ENCODE measurements around the gene ARHGEF33.

The ARHGEF33 gene

GRCh38 chr2:38978296-38978903 lies 88.7 kb downstream of the ARHGEF33 start:
- ChIA-PET CTCF (no interaction called here), POLR2A (no interaction called here)
- DNase-seq (ENCODE audit: extremely low spot score), result no peak
- TF ChIP-seq HDGF (IDR thresholded peaks at IDR 0.05; ENCODE audit: borderline replicate concordance), result no peak
- no peak for TF ChIP-seq CTBP1 (IDR thresholded peaks at IDR 0.05; ENCODE audit: borderline replicate concordance)
- no peak for TF ChIP-seq TARDBP (IDR thresholded peaks at IDR 0.05)
- TF ChIP-seq ELF4 (IDR thresholded peaks at IDR 0.05), result no peak
- no peak for TF ChIP-seq FOXA1 (IDR thresholded peaks at IDR 0.05)
- no peak for TF ChIP-seq NFRKB (IDR thresholded peaks at IDR 0.05)
- no peak for TF ChIP-seq BHLHE40 (IDR thresholded peaks at IDR 0.05; ENCODE audit: borderline replicate concordance)
- no peak for TF ChIP-seq SP1 (IDR thresholded peaks at IDR 0.05)
- TF ChIP-seq FOXK2 (IDR thresholded peaks at IDR 0.05), result no peak
- no peak for TF ChIP-seq ZNF384 (IDR thresholded peaks at IDR 0.05)
- no peak for TF ChIP-seq LEF1 (IDR thresholded peaks at IDR 0.05; ENCODE audit: borderline replicate concordance)
- TF ChIP-seq SUZ12 (IDR thresholded peaks at IDR 0.05), result no peak
- TF ChIP-seq L3MBTL2 (conservative IDR thresholded peaks at IDR 0.05), result no peak
- TF ChIP-seq ARNT (IDR thresholded peaks at IDR 0.05), result no peak
- no peak for TF ChIP-seq FOXM1 (IDR thresholded peaks at IDR 0.05; ENCODE audit: borderline replicate concordance)
- TF ChIP-seq PKNOX1 (IDR thresholded peaks at IDR 0.05), result no peak

GRCh38 chr2:38978908-38979307 lies 89.2 kb downstream of the ARHGEF33 start:
- DNase-seq (ENCODE audit: extremely low spot score), result no peak
- CTCF ChIA-PET, result no interaction called here
- no peak for TF ChIP-seq LEF1 (IDR thresholded peaks at IDR 0.05; ENCODE audit: borderline replicate concordance)
- no peak for TF ChIP-seq HDGF (IDR thresholded peaks at IDR 0.05; ENCODE audit: borderline replicate concordance)
- no peak for TF ChIP-seq L3MBTL2 (conservative IDR thresholded peaks at IDR 0.05)
- no peak for TF ChIP-seq ARNT (IDR thresholded peaks at IDR 0.05)
- TF ChIP-seq ZNF384 (IDR thresholded peaks at IDR 0.05), result no peak
- TF ChIP-seq TARDBP (IDR thresholded peaks at IDR 0.05), result no peak
- no peak for TF ChIP-seq SUZ12 (IDR thresholded peaks at IDR 0.05)
- TF ChIP-seq FOXM1 (IDR thresholded peaks at IDR 0.05; ENCODE audit: borderline replicate concordance), result no peak
- no peak for TF ChIP-seq BHLHE40 (IDR thresholded peaks at IDR 0.05; ENCODE audit: borderline replicate concordance)
- TF ChIP-seq FOXK2 (IDR thresholded peaks at IDR 0.05), result no peak
- TF ChIP-seq PKNOX1 (IDR thresholded peaks at IDR 0.05), result no peak
- TF ChIP-seq CTBP1 (IDR thresholded peaks at IDR 0.05; ENCODE audit: borderline replicate concordance), result no peak
- no peak for TF ChIP-seq ELF4 (IDR thresholded peaks at IDR 0.05)
- no peak for TF ChIP-seq SP1 (IDR thresholded peaks at IDR 0.05)
- no peak for TF ChIP-seq NFRKB (IDR thresholded peaks at IDR 0.05)
- POLR2A ChIA-PET, result no interaction called here

- DNase-seq (ENCODE audit: extremely low spot score), result no peak
- ChIA-PET CTCF (no interaction called here), POLR2A (no interaction called here)
- peak; percentile 82 for TF ChIP-seq PKNOX1 (IDR thresholded peaks at IDR 0.05)
- no peak for TF ChIP-seq BHLHE40 (IDR thresholded peaks at IDR 0.05; ENCODE audit: borderline replicate concordance)
Measured at GRCh38 chr2:38981003-38981669, 91.5 kb downstream of the ARHGEF33 start.

- TF ChIP-seq ZNF384 (IDR thresholded peaks at IDR 0.05) (no peak), ARNT (IDR thresholded peaks at IDR 0.05) (no peak), SUZ12 (IDR thresholded peaks at IDR 0.05) (no peak), TARDBP (IDR thresholded peaks at IDR 0.05) (no peak), NFRKB (IDR thresholded peaks at IDR 0.05) (no peak), SP1 (IDR thresholded peaks at IDR 0.05) (no peak), HDGF (IDR thresholded peaks at IDR 0.05; ENCODE audit: borderline replicate concordance) (no peak), FOXM1 (IDR thresholded peaks at IDR 0.05; ENCODE audit: borderline replicate concordance) (no peak), CTBP1 (IDR thresholded peaks at IDR 0.05; ENCODE audit: borderline replicate concordance) (no peak), ELF4 (IDR thresholded peaks at IDR 0.05) (no peak), FOXA1 (IDR thresholded peaks at IDR 0.05) (no peak), L3MBTL2 (conservative IDR thresholded peaks at IDR 0.05) (no peak), BHLHE40 (IDR thresholded peaks at IDR 0.05; ENCODE audit: borderline replicate concordance) (no peak)
- POLR2A ChIA-PET, result no interaction called here
- CTCF ChIA-PET, result no interaction called here
- DNase-seq (ENCODE audit: extremely low spot score), result no peak
Measured at GRCh38 chr2:38981670-38982357, 92.1 kb downstream of the ARHGEF33 start.

GRCh38 chr2:38982498-38982897 lies 92.8 kb downstream of the ARHGEF33 start:
- CTCF ChIA-PET, result no interaction called here
- TF ChIP-seq SUZ12 (IDR thresholded peaks at IDR 0.05) (no peak), HDGF (IDR thresholded peaks at IDR 0.05; ENCODE audit: borderline replicate concordance) (no peak), FOXA1 (IDR thresholded peaks at IDR 0.05) (no peak), CTBP1 (IDR thresholded peaks at IDR 0.05; ENCODE audit: borderline replicate concordance) (no peak), NFRKB (IDR thresholded peaks at IDR 0.05) (no peak), ELF4 (IDR thresholded peaks at IDR 0.05) (no peak), TARDBP (IDR thresholded peaks at IDR 0.05) (no peak), SP1 (IDR thresholded peaks at IDR 0.05) (no peak), LEF1 (IDR thresholded peaks at IDR 0.05; ENCODE audit: borderline replicate concordance) (no peak), ZNF384 (IDR thresholded peaks at IDR 0.05) (no peak), FOXM1 (IDR thresholded peaks at IDR 0.05; ENCODE audit: borderline replicate concordance) (no peak)
- POLR2A ChIA-PET, result no interaction called here
- no peak for DNase-seq (ENCODE audit: extremely low spot score)

Measured in HEK293T (cell line).